ENCODE data around the gene ERO1A. TPM values are rescaled to one million over a fixed set of nuclear protein-coding genes. Genes with fewer than 3 reads are reported as not detected.

Gene ERO1A
- total RNA-seq, 1 experiment from 2014 or later, result 44.6 TPM

- Mint-ChIP-seq H3K4me3 (no peak overlapping the region), H3K36me3 (no peaks in the 10 kb centered on the region), H3K4me1 (peaks cover under 1% of the 10 kb centered on the region; the same call in 1 of the 2 replicates), H3K9me3 (no peaks in the 10 kb centered on the region), H3K27me3 (ENCODE audit: low read depth) (no peaks in the 10 kb centered on the region; the same call in 1 of the 2 replicates), H3K27ac (no peak overlapping the region)
- DNase-seq (ENCODE audit: low spot score), result no peak
- no peak for ATAC-seq
- TF ChIP-seq GRHL2 (CRISPR knock-in tag; IDR thresholded peaks at IDR 0.05; ENCODE audit: insufficient replicate concordance, severe bottlenecking), result no peak
- TF ChIP-seq IRF1 (CRISPR knock-in tag; IDR thresholded peaks at IDR 0.05), result no peak
- TF ChIP-seq, protein P1, sequence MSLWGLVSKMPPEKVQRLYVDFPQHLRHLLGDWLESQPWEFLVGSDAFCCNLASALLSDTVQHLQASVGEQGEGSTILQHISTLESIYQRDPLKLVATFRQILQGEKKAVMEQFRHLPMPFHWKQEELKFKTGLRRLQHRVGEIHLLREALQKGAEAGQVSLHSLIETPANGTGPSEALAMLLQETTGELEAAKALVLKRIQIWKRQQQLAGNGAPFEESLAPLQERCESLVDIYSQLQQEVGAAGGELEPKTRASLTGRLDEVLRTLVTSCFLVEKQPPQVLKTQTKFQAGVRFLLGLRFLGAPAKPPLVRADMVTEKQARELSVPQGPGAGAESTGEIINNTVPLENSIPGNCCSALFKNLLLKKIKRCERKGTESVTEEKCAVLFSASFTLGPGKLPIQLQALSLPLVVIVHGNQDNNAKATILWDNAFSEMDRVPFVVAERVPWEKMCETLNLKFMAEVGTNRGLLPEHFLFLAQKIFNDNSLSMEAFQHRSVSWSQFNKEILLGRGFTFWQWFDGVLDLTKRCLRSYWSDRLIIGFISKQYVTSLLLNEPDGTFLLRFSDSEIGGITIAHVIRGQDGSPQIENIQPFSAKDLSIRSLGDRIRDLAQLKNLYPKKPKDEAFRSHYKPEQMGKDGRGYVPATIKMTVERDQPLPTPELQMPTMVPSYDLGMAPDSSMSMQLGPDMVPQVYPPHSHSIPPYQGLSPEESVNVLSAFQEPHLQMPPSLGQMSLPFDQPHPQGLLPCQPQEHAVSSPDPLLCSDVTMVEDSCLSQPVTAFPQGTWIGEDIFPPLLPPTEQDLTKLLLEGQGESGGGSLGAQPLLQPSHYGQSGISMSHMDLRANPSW (CRISPR knock-in tag; conservative IDR thresholded peaks at IDR 0.05; ENCODE audit: low read depth), result no peak
- no peak for TF ChIP-seq SMAD3 (CRISPR knock-in tag; IDR thresholded peaks at IDR 0.05; ENCODE audit: borderline replicate concordance)
- TF ChIP-seq, protein P2, sequence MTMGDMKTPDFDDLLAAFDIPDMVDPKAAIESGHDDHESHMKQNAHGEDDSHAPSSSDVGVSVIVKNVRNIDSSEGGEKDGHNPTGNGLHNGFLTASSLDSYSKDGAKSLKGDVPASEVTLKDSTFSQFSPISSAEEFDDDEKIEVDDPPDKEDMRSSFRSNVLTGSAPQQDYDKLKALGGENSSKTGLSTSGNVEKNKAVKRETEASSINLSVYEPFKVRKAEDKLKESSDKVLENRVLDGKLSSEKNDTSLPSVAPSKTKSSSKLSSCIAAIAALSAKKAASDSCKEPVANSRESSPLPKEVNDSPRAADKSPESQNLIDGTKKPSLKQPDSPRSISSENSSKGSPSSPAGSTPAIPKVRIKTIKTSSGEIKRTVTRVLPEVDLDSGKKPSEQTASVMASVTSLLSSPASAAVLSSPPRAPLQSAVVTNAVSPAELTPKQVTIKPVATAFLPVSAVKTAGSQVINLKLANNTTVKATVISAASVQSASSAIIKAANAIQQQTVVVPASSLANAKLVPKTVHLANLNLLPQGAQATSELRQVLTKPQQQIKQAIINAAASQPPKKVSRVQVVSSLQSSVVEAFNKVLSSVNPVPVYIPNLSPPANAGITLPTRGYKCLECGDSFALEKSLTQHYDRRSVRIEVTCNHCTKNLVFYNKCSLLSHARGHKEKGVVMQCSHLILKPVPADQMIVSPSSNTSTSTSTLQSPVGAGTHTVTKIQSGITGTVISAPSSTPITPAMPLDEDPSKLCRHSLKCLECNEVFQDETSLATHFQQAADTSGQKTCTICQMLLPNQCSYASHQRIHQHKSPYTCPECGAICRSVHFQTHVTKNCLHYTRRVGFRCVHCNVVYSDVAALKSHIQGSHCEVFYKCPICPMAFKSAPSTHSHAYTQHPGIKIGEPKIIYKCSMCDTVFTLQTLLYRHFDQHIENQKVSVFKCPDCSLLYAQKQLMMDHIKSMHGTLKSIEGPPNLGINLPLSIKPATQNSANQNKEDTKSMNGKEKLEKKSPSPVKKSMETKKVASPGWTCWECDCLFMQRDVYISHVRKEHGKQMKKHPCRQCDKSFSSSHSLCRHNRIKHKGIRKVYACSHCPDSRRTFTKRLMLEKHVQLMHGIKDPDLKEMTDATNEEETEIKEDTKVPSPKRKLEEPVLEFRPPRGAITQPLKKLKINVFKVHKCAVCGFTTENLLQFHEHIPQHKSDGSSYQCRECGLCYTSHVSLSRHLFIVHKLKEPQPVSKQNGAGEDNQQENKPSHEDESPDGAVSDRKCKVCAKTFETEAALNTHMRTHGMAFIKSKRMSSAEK (CRISPR knock-in tag; IDR thresholded peaks at IDR 0.05; ENCODE audit: borderline replicate concordance), result no peak
- TF ChIP-seq, protein P3, sequence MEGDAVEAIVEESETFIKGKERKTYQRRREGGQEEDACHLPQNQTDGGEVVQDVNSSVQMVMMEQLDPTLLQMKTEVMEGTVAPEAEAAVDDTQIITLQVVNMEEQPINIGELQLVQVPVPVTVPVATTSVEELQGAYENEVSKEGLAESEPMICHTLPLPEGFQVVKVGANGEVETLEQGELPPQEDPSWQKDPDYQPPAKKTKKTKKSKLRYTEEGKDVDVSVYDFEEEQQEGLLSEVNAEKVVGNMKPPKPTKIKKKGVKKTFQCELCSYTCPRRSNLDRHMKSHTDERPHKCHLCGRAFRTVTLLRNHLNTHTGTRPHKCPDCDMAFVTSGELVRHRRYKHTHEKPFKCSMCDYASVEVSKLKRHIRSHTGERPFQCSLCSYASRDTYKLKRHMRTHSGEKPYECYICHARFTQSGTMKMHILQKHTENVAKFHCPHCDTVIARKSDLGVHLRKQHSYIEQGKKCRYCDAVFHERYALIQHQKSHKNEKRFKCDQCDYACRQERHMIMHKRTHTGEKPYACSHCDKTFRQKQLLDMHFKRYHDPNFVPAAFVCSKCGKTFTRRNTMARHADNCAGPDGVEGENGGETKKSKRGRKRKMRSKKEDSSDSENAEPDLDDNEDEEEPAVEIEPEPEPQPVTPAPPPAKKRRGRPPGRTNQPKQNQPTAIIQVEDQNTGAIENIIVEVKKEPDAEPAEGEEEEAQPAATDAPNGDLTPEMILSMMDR (IDR thresholded peaks at IDR 0.05), result no peak
- no peak for TF ChIP-seq SP1 (CRISPR knock-in tag; conservative IDR thresholded peaks at IDR 0.05)
- no peak for TF ChIP-seq ETV6 (CRISPR knock-in tag; IDR thresholded peaks at IDR 0.05)
- ChIA-PET CTCF (no interaction called here), POLR2A (no interaction called here)
Observed at GRCh38 chr14:52701223-52701622, 5.9 kb upstream of the ERO1A start.

DNA sequence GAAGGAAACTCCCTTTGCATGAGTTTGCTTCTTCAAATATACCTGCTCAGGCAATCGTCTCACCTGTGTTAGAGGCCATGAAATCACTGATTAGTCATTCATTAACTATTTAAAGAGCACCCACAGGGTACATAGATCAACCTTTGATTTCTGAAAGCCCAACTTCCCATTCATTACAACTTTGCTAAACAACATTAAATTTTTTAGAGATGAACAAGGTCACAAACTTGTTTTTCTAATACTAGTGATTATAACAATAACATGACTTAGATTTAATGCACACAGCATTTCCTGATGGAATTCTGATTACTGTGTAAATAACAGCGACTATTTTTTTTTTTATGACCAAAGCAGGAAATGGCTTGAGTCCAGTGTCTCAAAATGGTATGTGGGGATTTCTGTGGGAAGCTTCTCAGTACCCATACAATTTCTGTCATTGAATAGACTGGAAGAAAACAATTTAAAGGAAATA is 5.4 kb upstream of the ERO1A start:
- H3K36me3 Mint-ChIP-seq, result no peaks in the 10 kb centered on the region
- no peaks in the 10 kb centered on the region; the same call in 1 of the 2 replicates for H3K27me3 Mint-ChIP-seq (ENCODE audit: low read depth)
- DNase-seq (ENCODE audit: low spot score) (no peak), ATAC-seq (no peak)
- ChIA-PET CTCF (no interaction called here), POLR2A (no interaction called here)
- H3K4me1 Mint-ChIP-seq, result no peaks in the 10 kb centered on the region
- no peak overlapping the region for H3K4me3 Mint-ChIP-seq
- H3K9me3 Mint-ChIP-seq, result no peaks in the 10 kb centered on the region
- no peak overlapping the region for H3K27ac Mint-ChIP-seq
- TF ChIP-seq SOX15 (CRISPR knock-in tag; IDR thresholded peaks at IDR 0.05), result no peak
- TF ChIP-seq GABPB1 (CRISPR knock-in tag; IDR thresholded peaks at IDR 0.05), result no peak
- no peak for TF ChIP-seq ZNF396 (CRISPR knock-in tag; IDR thresholded peaks at IDR 0.05; ENCODE audit: borderline replicate concordance)
- TF ChIP-seq, protein P3 (IDR thresholded peaks at IDR 0.05), result no peak
